Eye (tissue), 1 donor: Measurements from ENCODE around the gene ZC3H7B.

Experiments
- DNase-seq: peaks from one replicate; pipeline ENCODE4 v3.0.0-alpha.2; 2015

ZC3H7B gene

DNA sequence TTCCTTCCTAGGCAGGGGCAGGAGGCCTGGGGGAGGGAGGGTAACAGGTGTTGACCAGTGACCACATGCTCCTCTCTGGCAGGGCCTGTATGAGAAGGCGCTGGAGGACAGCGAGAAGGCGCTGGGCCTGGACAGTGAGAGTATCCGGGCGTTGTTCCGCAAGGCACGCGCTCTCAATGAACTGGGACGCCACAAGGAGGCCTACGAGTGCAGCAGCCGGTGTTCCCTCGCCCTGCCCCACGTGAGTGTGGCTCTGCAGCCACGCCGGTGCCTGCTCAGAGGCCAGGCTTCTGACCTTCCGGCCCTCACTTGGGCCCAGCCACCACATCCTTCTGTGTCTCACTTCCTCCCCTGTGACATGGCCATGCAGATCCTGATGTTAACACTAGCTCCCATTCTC, 25.8 kb downstream of the ZC3H7B start:
- DNase-seq = no peak

DNA sequence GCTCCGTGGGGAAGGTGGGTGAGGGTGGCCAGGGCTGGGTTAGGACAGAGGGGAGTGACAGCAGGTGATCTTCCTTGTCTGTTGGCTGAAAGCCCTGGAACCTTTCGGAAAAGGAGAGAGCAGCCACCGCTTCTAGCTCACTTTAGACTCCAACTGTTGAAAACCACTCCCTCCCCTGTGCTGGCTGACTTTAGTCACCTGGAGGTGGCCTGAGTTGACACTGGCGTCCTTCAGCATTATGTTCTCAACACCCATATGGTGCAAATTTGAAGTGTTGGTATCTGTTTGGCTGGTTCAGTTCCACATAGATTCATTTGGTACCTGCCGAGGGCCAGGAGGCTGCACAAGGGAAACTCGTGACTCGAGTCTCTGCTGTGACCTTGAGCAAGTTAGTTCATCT, 28.8 kb downstream of the ZC3H7B start:
- no peak for DNase-seq

- DNase-seq = no peak
Observed at GRCh38 chr22:41332217-41332939, 31.1 kb downstream of the ZC3H7B start.

- DNase-seq = no peak
Observed at GRCh38 chr22:41333806-41334205, 32.5 kb downstream of the ZC3H7B start.

DNA sequence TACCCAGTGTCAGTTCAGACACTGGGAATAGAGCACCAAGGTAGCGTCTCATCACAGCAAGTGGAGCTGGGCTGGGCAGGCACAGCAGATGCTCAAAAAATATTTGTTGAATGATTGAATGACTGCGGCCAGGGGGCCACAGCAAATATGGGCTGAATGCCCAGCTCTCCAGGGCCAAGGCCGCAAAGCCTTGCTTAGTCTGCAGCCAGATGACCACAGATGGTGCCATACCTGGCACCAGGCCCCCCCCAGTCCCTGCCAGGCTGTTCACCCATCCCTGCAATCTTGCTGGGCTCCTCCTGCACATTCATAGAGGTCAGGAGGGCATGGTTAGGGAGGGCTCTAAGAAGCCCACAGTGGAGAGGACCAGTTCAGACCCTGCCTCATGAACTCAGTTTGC, 32.9 kb downstream of the ZC3H7B start:
- no peak for DNase-seq

- DNase-seq = no peak
Observed at GRCh38 chr22:41334951-41335635, 33.8 kb downstream of the ZC3H7B start.

GRCh38 chr22:41338614-41339212, 37.4 kb downstream of the ZC3H7B start:
- no peak for DNase-seq

- DNase-seq = no peak
Observed at GRCh38 chr22:41339823-41340222, 38.5 kb downstream of the ZC3H7B start.

DNA sequence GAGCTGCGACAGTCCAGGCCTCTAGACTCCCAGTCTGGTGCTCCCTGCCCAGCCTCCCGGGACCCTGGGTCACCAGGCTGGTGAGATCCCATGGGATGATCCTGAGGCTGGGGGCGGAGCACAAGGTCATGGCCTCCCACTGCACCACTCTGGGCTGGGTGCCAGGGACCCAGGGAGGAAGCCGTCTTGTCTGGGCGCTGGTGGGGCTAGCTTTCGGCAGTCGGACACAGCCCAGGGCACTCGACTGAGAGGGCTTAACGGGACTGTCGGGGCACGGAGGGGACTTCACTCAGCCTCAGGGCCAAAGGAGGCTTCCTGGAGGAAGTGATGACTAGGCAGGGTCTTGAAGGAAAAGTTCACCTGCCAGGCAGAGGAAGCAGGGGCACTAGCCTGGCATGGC, 39.0 kb downstream of the ZC3H7B start:
- no peak for DNase-seq

GRCh38 chr22:41341012-41341411, 39.7 kb downstream of the ZC3H7B start:
- DNase-seq = no peak

- no peak for DNase-seq
Observed at GRCh38 chr22:41341990-41342389, 40.7 kb downstream of the ZC3H7B start.

DNA sequence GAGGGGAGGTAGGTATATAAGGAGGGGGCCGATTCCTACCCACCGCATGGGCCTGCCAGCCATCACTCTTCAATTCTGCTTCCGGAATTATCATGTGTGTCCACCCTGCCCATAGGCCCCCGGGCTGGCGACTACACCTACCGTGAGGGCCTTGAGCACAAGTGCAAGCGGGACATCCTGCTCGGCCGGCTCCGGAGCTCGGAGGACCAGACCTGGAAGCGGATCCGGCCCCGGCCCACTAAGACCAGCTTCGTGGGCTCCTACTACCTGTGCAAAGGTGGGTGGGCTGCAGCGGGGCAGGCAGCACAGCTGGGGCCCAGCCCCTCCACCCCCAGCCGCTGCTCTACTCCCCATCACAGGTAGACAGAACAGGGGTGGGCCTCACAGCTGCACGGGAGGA, 42.0 kb downstream of the ZC3H7B start:
- DNase-seq = no peak

DNA sequence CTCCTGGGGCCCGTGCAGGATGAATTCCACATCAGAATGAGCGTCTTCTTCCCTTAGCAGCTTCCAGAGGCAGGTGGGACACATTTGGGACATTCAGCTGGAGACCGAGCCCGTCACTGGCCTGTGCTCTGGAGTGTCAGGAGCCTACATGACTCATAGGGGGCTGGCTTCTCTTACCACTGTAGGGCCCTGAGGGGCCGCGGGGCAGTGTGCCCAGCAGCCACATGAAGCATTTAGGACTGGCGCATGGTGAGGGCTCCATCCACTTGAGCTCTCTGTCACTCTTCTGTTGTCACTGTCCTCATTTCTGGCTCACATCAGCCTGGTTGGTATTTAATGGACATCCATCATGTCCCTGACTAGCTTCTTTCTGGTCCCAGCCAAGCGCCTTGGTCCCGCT, 42.4 kb downstream of the ZC3H7B start:
- no peak for DNase-seq

DNA sequence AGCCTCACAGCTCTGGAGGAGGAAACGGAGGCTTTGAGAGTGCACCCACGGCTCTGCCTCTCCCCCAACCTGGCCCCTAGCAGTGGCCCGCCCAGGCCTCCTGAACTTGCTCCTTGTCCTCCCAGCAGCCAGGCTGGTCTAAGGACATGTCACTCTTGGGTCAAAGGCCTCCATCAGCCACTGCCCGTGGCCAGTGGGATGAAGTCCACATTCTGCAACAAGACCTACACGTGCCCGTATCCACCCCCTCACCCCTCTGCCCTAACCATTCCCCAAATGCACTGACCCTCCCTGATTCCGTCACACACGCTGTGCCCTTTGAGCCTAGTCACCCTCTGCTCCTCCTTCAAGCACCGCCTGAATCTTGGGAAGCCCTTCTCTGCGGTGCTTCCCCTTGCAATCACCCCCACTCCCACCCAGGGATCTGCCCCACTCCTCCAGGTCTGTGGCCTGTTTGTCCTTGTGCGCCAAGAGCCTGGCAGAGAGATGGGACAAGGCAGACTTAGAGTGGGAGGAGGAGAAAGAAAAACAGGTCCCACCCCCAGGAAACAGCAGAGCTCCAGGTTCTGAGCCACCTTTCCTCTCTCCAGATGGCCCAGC, 43.0 kb downstream of the ZC3H7B start:
- no peak for DNase-seq

DNA sequence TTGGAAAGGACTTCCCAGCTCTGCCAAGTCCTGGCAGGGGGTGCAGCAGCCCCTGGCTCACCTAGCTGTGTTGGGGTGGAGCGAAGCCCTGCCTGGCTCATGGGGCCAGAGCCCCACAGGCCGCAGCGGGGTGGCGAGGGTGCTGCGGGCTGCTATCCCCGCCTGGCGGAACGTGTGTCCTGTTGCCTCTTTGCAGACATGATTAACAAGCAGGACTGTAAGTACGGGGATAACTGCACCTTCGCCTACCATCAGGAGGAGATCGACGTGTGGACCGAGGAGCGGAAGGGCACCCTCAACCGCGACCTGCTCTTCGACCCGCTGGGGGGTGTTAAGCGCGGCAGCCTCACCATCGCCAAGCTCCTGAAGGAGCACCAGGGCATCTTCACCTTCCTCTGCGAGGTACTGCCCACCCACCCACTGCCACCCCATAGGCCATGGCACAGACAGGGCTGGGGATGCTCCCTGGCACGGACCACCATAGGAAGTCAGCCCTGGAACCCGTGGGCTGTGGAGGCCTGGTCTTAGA, 44.5 kb downstream of the ZC3H7B start:
- no peak for DNase-seq

GRCh38 chr22:41347066-41347859, 45.9 kb downstream of the ZC3H7B start:
- DNase-seq = no peak

DNA sequence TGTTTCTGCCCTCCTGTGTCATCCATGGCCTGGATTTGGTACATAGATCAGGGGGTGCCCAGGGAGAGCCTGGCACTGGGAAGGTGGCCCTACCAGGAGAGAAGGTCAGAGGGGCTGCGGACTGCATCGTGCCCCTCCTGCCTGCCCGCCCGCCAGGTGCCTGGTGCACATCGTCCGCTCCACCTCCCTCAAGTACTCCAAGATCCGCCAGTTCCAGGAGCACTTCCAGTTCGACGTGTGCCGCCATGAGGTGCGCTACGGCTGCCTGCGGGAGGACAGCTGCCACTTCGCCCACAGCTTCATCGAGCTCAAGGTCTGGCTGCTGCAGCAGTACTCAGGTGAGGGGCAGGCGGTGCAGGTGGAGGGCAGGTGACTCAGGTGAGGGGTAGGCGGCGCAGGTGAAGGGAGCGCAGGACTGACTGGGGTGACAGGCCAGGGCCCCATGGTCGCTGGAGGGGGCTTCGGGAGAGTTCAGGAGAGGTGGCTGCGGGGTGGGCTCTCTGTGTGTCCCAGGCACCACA, 47.7 kb downstream of the ZC3H7B start:
- no peak for DNase-seq

DNA sequence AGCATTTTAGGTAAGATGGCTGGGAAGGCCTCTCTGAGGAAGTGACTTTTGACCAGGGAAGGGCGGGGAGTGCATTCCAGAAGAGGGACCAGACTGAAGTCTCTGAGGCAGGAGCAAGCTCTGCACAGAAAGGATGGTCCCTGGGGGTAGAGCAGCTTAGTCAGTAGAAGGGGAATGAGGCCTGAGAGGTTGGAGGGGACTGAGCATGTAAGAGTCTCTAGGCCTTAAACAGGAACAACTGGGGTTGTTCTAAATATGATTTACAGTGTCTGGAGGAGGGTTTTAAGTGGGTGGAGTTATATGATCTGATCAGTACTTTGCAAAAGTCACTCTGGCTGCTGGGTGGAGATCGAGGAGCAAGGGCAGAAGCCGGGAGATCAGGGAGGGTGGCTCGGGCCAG, 48.8 kb downstream of the ZC3H7B start:
- DNase-seq = no peak

DNA sequence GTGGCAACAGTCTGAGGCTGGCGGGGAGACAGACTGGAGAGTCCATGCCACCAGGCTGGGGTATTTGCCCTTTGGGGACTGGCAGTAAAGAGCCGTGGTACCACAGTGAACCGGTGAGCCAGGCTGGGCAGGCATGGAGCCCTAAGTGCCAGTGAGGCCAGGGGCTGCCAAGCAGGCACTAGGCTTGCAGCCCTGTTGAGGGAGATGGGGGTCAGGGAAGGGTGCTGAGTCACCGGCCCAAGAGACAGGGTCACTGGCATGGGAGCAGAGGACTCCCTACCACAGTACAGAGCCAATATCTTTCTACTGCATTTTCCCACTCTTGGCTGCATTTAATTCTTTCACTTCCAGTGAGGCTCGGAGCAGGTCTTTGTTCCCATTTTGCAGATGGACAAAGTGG, 49.7 kb downstream of the ZC3H7B start:
- no peak for DNase-seq

DNA sequence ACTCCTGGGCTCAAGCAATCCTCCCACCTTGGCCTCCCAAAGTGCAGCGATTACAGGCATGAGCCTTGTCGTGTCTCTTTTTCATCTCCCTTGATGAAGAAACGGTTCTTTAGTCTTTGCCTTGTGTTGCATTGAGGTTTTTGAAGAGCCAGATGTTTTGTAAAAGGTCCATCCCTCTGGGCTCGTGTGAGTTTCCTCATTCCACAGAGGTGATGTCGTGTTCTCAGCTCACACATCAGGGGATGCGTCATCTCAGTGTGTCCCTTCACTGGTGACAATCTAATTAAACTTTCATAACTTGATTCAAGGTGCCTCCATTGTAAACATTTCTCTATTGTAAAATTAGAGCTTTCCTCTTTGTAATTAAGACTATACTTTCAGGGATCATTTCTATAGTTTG, 50.7 kb downstream of the ZC3H7B start:
- DNase-seq = no peak

GRCh38 chr22:41353862-41354575, 52.7 kb downstream of the ZC3H7B start:
- DNase-seq = no peak

DNA sequence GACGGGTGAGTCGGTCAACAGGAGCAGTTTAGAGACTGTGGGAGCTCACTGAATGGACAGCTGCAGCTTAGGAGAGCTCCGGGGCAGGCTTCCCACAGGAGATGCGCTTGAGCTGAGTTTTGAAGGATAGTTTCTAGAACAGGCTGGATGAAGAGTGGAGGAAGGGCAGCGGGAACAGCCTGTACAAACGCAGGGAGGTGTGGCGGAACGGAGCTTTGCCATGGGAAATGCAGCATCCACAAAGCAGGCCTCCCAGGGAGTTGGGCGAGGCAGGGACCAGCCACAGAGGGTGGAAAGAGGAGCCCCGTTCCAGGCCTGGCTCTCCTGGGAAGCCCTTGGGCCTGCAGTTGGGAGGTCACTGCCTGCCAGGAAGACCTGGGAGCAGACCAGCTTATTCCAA, 53.7 kb downstream of the ZC3H7B start:
- DNase-seq = no peak
